ENCODE measurements around the gene MIPOL1.
"Not testable (repeated sequence)": the region's sequence is repeated elsewhere in the genome, so short reads cannot be mapped to it uniquely, and the experiment has no call there.

MIPOL1 gene

GRCh38 chr14:37197421-37198272 lies at the start of gene MIPOL1:
TSS of gene MIPOL1 (plus strand) at chr14:37197937. CDS start at chr14:37247889, 49,952 bp downstream.
- peak; percentile 12 for DNase-seq

GRCh38 chr14:37150414-37150813 lies 47.3 kb upstream of the MIPOL1 start:
- DNase-seq: no peak

GRCh38 chr14:37153005-37153404 lies 44.7 kb upstream of the MIPOL1 start:
- DNase-seq: no peak

- DNase-seq: no peak
Measured at GRCh38 chr14:37153483-37153882, 44.3 kb upstream of the MIPOL1 start.

- DNase-seq: no peak
Measured at GRCh38 chr14:37157987-37158386, 39.8 kb upstream of the MIPOL1 start.

GRCh38 chr14:37162307-37162706 lies 35.4 kb upstream of the MIPOL1 start:
- not testable (repeated sequence) for DNase-seq

GRCh38 chr14:37165794-37166193 lies 31.9 kb upstream of the MIPOL1 start:
- DNase-seq: no peak

GRCh38 chr14:37167151-37168047 lies 30.3 kb upstream of the MIPOL1 start:
- no peak for DNase-seq

- no peak for DNase-seq
Measured at GRCh38 chr14:37168721-37169120, 29.0 kb upstream of the MIPOL1 start.

- DNase-seq: no peak
Measured at GRCh38 chr14:37170237-37170636, 27.5 kb upstream of the MIPOL1 start.

- no peak for DNase-seq
Measured at GRCh38 chr14:37170993-37171392, 26.7 kb upstream of the MIPOL1 start.

GRCh38 chr14:37171678-37172023 lies 26.1 kb upstream of the MIPOL1 start:
- no peak for DNase-seq

GRCh38 chr14:37172024-37172869 lies 25.5 kb upstream of the MIPOL1 start, which contains the start of gene SLC25A21:
TSS of gene SLC25A21 (minus strand) at chr14:37172606.
- DNase-seq: no peak

GRCh38 chr14:37172936-37173614 lies 24.7 kb upstream of the MIPOL1 start:
- no peak for DNase-seq

- DNase-seq: no peak
Measured at GRCh38 chr14:37179896-37180502, 17.7 kb upstream of the MIPOL1 start.

GRCh38 chr14:37180886-37181285 lies 16.9 kb upstream of the MIPOL1 start:
- DNase-seq: not testable (repeated sequence)

GRCh38 chr14:37181441-37181840 lies 16.3 kb upstream of the MIPOL1 start:
- DNase-seq: no peak

- DNase-seq: not testable (repeated sequence)
Measured at GRCh38 chr14:37184520-37184919, 13.2 kb upstream of the MIPOL1 start.

- DNase-seq: no peak
Measured at GRCh38 chr14:37185670-37186069, 12.1 kb upstream of the MIPOL1 start.

- no peak for DNase-seq
Measured at GRCh38 chr14:37186865-37187264, 10.9 kb upstream of the MIPOL1 start.

GRCh38 chr14:37187294-37187693 lies 10.4 kb upstream of the MIPOL1 start:
- no peak for DNase-seq
